CD4-positive, alpha-beta T cell treated with Interleukin-21 for 1 hour (primary cell): Measurements from ENCODE around the gene ZNF280A.
A peak's percentile ranks its signal among the peaks of the same experiment; 100 is the strongest.

Source experiments
- DNase-seq: peaks from one replicate; pipeline ENCODE4 v3.0.0-alpha.2; 2020

ZNF280A gene

DNA sequence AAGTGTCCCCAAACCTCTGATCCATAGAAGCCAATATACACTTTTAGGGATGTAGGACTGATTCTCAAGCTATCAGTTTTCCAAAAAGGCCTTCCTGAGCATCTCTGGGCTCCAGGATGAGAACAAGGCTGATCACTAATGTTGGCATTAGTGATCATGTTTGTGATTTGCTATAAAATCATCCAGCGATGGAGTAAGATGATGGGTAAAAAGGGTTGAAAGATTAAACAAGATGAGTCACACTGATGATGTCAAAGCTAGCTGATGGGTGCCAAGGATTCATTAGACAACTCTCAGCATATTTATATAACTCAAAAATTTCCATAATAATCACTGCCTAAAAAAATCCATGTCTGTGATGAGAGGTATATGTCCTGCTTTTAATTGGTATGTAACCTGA lies 54.3 kb downstream of the ZNF280A start:
- no peak for DNase-seq

- DNase-seq: no peak
These were observed 54.9 kb downstream of the ZNF280A start for GRCh38 chr22:22465094-22465602.

DNA sequence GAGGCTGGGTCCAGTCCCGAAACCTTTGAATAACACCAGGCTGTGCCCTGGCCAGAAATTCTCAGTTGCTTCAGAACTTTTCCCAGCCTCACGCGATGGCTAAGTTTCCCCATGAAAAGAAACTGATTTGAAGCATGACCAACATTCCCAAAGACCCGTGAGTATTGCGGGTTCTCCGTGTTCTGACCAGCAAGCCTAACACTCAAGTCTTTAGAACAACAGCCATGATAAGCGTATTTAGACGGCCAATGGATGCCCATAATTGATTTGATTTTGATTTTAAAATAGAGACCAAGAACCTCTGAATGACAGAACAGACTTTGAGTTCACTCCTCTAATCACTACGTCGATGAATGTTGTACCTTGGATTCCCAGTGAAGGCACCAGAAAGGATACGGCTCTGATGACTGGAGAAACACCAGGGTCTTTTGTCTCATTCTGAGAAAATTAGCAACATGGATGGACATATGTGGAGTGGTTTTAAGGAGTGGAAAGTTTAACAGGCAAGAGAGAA lies 55.5 kb downstream of the ZNF280A start:
- no peak for DNase-seq

DNA sequence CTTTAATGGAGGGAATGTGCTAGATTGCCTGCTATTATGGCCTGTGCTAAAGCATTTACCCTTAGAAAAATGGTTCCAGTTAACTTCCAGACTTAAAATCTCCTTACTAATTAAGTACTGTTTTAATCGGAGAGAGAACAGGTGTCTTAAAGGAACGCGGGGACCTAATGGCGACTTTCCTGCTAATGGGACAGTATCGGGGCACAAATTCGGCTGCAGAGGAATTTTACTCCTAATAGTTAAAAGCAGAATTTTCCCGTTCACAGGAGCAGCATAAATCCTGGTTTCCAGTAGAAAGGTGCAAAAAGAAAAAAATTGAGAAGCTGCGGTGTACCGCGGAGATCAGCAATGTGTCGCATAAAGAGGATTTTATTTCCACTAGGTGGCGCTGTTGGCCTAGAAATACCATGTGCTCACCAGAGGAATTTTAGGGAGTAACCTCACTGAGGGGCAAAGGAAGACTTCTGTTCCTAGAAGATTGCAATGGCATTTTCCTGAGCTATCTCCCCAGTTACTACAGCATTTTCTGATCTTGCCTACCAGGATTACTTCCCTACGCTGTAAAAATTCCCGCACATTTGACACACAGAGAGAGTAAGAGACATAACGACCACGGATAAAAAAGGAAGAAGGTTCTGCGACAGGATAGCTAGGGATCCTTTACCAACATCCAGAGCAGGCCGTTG lies 56.1 kb downstream of the ZNF280A start:
- DNase-seq: peak; percentile 62
